KBM-7 (cell line): ENCODE measurements around the gene CAMK2G.
"Not testable (repeated sequence)": the region's sequence is repeated elsewhere in the genome, so short reads cannot be mapped to it uniquely, and the experiment has no call there.

Source experiments
- DNase-seq: peaks from one replicate; pipeline ENCODE4 v3.0.0-alpha.2; 2015
- in situ Hi-C: fragments of 300-500 bp; cut with MboI; formaldehyde crosslinking; loops from 2 replicates; pipeline ENCODE4 v1.14.3; 2020; ENCODE audit warnings: low sequenced_read_pairs, low pct_unique_long_range_greater_than_20kb, mixed read lengths

The CAMK2G gene

GRCh38 chr10:73906524-73907447 lies 32.4 kb upstream of the CAMK2G start:
- DNase-seq: peak; percentile 80
- in situ Hi-C loops: no loop called here

GRCh38 chr10:73905256-73906020 lies 31.1 kb upstream of the CAMK2G start:
- no peak for DNase-seq
- in situ Hi-C loops: no loop called here

- in situ Hi-C loops: no loop called here
- no peak for DNase-seq
Observed at GRCh38 chr10:73902351-73902750, 28.0 kb upstream of the CAMK2G start.

DNA sequence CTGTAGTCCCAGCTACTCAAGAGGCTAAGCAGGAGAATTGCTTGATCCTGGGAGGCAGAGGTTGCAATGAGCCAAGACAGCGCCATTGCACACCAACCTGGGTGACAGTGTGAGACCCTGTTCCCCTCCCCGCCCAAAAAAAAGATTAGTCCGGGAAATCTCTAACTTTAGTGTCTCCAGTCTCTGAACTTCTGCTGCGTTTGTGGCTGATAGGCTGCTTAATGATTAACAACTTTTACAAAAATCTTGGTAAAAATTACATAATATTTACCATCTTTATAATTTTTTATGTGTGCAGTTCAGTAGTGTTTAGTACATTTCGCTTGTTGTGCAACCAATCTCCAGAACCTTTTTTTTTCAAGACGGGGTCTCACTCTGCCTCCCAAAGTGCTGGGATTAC lies 26.9 kb upstream of the CAMK2G start:
- DNase-seq: no peak
- in situ Hi-C loops: no loop called here

- DNase-seq: no peak
- in situ Hi-C loops: no loop called here
Observed at GRCh38 chr10:73900064-73900463, 25.7 kb upstream of the CAMK2G start.

- peak; percentile 61 for DNase-seq
- in situ Hi-C loops: no loop called here
Observed at GRCh38 chr10:73899423-73899822, 25.1 kb upstream of the CAMK2G start.

- in situ Hi-C loops: no loop called here
- no peak for DNase-seq
Observed at GRCh38 chr10:73898730-73899410, 24.5 kb upstream of the CAMK2G start.

DNA sequence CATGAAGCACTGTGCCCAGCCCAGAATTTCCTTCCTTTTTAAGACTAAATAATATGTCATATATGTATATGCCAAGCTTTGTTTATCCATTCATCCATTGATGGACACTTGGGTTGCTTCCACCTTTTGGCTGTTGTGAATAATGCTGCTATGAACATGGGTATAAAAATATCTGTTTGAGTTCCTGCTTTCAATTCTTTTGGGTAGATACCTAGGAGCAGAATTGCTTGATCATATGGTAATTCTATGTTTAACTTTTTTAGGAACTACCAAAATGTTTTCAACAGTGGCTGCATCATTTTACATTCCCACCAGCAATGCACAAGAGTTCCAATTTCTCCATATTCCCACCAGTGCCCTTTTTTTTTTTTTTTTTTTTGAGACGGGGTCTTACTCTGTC lies 23.3 kb upstream of the CAMK2G start:
- in situ Hi-C loops: no loop called here

GRCh38 chr10:73895381-73895780 lies 21.0 kb upstream of the CAMK2G start:
- DNase-seq, in situ Hi-C loops: not testable (repeated sequence)

More for the DNA sequence above, 23.3 kb upstream of the CAMK2G start:
- no peak for DNase-seq

GRCh38 chr10:73894245-73894971 lies 20.1 kb upstream of the CAMK2G start:
- DNase-seq: no peak
- in situ Hi-C loops: no loop called here

DNA sequence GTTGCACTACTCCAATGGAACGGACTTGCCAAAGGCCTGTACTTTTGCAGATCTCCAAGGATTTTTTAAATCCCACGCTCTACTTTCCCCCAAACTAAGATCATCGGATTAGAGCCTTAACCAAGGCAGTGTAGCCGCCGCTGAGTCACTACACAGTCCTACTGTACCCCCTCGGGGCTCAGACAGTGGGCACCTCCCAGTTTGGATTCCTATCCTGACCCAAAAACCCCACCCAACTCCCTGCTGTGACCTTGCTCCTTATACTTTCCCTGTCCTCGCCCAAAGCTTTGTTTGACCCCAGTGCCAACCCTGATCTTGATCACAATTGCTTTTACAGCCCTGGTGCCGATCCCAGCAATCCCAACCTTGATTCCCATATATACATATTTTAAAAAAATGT lies 19.1 kb upstream of the CAMK2G start:
- DNase-seq: no peak
- in situ Hi-C loops: no loop called here

DNA sequence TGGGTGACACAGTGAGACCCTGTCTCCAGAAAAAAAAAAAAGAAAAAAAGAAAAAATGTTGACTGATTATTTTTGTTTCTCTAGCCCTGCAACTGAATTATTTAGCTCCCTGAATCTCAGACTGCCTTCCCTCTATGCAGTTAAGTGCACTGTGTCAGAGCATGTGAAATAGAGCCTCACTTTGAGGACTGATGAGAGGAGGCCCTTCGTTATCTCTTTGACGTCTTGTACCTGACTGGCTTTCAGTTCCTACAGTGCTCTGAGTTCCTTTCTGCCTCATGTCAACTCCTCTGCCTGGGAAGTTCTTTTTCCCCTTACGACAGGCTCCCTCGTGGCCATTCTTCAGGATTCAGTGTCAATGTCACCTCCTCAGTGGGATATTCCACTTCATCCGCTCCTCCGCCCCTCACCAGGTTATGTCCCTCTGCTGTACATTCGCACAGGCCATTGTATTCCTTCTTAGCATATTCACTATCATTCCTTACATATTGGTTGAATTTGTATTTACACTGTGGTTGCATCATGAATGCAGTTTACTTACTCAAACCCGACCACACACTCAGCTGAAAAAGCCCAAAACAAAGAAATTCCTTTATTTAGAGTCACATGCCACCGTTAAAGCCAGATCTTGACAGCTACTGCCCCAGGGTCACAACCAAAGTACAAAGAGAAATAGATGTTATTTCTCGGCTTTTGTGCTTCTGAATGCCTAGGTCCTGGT lies 18.1 kb upstream of the CAMK2G start:
- in situ Hi-C loops: no loop called here

DNA sequence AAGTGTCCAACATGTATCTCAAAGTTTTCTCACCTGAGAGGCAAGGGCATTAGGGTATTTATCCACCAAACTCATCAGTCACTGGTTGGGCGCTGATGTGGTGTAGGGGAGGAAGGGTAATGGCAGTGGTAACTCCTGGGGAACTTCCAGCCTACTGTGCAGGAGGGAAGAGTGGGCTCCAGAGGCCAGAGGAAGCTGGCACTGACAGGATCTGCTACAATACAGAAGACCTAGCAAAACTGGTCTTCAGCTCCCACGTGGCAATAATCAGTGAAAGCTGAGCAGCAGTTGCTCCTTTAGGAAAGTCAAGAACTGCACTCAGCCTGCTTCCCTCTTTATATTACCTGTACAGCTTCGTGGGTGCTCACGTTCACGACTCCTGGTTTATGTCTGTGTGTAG lies 17.2 kb upstream of the CAMK2G start:
- no peak for DNase-seq
- in situ Hi-C loops: no loop called here

More for the DNA sequence above, 18.1 kb upstream of the CAMK2G start:
- DNase-seq: no peak

DNA sequence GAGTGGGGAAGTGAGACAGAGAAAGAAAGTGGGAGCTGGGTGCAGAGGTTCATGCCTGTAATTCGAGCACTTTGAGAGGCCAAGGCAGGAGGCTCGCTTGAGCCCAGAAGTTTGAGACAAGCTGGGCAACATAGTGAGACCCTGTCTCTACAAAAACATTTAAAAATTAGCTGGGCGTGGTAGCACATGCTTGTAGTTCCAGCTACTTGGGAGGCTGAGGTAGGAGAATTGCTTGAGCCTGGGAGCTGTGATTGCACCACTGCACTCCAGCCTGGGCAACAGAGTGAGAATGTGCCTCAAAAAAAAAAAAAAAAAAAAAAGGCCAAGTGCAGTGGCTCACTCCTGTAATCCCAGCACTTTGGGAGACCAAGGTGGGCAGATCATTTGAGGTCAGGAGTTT lies 16.5 kb upstream of the CAMK2G start:
- in situ Hi-C loops: not testable (repeated sequence)

GRCh38 chr10:73890261-73890660 lies 15.9 kb upstream of the CAMK2G start:
- DNase-seq: no peak
- in situ Hi-C loops: no loop called here

More for the DNA sequence above, 16.5 kb upstream of the CAMK2G start:
- not testable (repeated sequence) for DNase-seq

- DNase-seq, in situ Hi-C loops: not testable (repeated sequence)
Observed at GRCh38 chr10:73889416-73889815, 15.1 kb upstream of the CAMK2G start.

GRCh38 chr10:73889014-73889413 lies 14.7 kb upstream of the CAMK2G start:
- in situ Hi-C loops: no loop called here
- peak; percentile 87 for DNase-seq

GRCh38 chr10:73888514-73888913 lies 14.2 kb upstream of the CAMK2G start:
- DNase-seq: no peak
- in situ Hi-C loops: no loop called here
